Measurements from ENCODE around the gene CYB561D2.

DNA sequence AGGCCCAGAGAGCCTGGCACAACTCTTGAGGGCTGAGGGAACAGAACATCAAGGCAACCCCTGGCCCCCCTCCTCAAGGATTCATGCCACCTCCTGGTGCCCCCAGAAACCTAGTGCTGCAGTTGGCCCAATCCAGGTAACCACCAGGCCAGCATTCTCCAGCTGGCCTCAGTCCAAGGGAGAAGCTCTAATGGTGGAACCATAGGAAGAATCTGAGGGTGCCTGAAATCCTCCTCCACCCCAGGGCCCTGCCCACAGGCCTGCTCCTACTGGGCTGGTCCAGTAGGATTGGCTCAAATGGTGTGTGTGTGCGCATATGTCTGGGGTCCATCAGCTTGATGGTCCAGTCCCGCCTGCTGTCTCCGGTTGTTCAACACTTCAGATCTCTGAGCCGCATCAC is 35.8 kb upstream of the CYB561D2 start:
- TF ChIP-seq, protein P1, sequence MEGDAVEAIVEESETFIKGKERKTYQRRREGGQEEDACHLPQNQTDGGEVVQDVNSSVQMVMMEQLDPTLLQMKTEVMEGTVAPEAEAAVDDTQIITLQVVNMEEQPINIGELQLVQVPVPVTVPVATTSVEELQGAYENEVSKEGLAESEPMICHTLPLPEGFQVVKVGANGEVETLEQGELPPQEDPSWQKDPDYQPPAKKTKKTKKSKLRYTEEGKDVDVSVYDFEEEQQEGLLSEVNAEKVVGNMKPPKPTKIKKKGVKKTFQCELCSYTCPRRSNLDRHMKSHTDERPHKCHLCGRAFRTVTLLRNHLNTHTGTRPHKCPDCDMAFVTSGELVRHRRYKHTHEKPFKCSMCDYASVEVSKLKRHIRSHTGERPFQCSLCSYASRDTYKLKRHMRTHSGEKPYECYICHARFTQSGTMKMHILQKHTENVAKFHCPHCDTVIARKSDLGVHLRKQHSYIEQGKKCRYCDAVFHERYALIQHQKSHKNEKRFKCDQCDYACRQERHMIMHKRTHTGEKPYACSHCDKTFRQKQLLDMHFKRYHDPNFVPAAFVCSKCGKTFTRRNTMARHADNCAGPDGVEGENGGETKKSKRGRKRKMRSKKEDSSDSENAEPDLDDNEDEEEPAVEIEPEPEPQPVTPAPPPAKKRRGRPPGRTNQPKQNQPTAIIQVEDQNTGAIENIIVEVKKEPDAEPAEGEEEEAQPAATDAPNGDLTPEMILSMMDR (IDR thresholded peaks at IDR 0.05 in 2 of 3, conservative IDR thresholded peaks at IDR 0.05 in 1 of 3; ENCODE audit: insufficient read depth in 2 of 3, low read depth in 1 of 3, low read length in 3 of 3) = no peak
- no peak for TF ChIP-seq TBP (optimal IDR thresholded peaks at IDR 0.05; ENCODE audit: low read depth, low read length)
- TF ChIP-seq RAD21 (CRISPR knock-in tag; conservative IDR thresholded peaks at IDR 0.05 in 1 of 2, IDR thresholded peaks at IDR 0.05 in 1 of 2) = no peak
- TF ChIP-seq, protein P2, sequence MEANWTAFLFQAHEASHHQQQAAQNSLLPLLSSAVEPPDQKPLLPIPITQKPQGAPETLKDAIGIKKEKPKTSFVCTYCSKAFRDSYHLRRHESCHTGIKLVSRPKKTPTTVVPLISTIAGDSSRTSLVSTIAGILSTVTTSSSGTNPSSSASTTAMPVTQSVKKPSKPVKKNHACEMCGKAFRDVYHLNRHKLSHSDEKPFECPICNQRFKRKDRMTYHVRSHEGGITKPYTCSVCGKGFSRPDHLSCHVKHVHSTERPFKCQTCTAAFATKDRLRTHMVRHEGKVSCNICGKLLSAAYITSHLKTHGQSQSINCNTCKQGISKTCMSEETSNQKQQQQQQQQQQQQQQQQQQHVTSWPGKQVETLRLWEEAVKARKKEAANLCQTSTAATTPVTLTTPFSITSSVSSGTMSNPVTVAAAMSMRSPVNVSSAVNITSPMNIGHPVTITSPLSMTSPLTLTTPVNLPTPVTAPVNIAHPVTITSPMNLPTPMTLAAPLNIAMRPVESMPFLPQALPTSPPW (CRISPR knock-in tag; IDR thresholded peaks at IDR 0.05) = no peak
- TF ChIP-seq, protein P3, sequence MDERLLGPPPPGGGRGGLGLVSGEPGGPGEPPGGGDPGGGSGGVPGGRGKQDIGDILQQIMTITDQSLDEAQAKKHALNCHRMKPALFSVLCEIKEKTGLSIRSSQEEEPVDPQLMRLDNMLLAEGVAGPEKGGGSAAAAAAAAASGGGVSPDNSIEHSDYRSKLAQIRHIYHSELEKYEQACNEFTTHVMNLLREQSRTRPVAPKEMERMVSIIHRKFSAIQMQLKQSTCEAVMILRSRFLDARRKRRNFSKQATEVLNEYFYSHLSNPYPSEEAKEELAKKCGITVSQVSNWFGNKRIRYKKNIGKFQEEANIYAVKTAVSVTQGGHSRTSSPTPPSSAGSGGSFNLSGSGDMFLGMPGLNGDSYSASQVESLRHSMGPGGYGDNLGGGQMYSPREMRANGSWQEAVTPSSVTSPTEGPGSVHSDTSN (CRISPR knock-in tag; IDR thresholded peaks at IDR 0.05; ENCODE audit: low read depth) = no peak
- TF ChIP-seq, protein P3 (tag; conservative IDR thresholded peaks at IDR 0.05; ENCODE audit: low read depth) = no peak
- no peak for TF ChIP-seq POLR2A (conservative IDR thresholded peaks at IDR 0.05)
- TF ChIP-seq, protein P4, sequence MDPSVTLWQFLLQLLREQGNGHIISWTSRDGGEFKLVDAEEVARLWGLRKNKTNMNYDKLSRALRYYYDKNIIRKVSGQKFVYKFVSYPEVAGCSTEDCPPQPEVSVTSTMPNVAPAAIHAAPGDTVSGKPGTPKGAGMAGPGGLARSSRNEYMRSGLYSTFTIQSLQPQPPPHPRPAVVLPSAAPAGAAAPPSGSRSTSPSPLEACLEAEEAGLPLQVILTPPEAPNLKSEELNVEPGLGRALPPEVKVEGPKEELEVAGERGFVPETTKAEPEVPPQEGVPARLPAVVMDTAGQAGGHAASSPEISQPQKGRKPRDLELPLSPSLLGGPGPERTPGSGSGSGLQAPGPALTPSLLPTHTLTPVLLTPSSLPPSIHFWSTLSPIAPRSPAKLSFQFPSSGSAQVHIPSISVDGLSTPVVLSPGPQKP (CRISPR knock-in tag; IDR thresholded peaks at IDR 0.05) = no peak
